Measurements from ENCODE around the gene RTN3.
A peak's percentile ranks its signal among the peaks of the same experiment; 100 is the strongest.

RTN3 gene

GRCh38 chr11:63736864-63737263 lies 55.6 kb downstream of the RTN3 start:
- no peak for DNase-seq (ENCODE audit: low read depth in 2 of 3, low spot score in 2 of 3)

DNA sequence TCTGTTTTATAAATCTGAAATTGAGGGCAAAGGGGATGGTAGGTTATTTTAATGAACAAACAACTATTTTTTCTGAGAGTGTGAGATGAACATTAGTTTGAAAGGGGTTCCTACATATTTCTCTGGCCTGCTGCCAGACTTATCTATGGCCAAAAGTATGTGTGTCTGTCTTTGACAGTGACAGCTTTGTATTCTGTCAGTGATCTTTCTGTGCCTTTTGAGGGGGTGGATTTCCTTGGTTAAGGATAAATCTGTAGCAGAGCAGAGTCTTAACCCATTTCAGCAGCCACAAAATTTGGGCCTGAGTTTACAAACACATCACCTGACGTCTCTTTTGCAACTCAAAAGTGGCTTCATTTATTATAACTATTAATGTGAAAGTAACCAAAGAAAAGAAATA lies 56.4 kb downstream of the RTN3 start:
- no peak for DNase-seq (ENCODE audit: low read depth in 2 of 3, low spot score in 2 of 3)

DNA sequence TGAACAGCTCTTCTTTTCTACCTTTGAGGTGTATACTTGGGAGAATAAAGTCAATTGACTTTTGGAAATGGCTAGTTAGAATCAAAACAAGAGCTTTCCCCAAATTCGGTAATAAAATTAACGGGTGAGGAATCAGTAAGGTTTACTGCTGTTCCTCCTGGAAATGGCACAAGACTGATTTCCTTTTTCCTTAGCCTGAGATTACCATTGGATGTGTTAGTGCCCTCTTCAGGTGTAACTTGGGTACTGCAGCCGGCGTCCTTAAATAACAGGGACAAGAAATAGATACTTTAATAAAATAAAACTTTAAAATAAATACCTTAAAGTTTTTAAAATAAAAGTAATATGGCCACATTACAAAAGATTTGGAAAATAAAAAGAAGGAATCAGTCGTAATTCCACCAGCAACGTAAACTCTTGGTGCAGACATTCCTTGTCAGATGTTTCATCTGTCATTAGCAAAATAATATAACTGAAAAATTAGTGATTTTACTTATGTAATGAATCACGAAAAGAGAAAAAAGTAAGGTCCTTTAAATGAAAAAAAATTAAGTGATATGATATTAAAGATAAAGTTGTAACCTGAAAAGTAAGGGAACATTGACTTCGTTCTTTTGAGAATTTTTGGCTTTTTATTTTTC lies 57.5 kb downstream of the RTN3 start:
- peak in 2 of 3 experiments; percentile 23 to 45 for DNase-seq (ENCODE audit: low read depth in 2 of 3, low spot score in 2 of 3)

DNA sequence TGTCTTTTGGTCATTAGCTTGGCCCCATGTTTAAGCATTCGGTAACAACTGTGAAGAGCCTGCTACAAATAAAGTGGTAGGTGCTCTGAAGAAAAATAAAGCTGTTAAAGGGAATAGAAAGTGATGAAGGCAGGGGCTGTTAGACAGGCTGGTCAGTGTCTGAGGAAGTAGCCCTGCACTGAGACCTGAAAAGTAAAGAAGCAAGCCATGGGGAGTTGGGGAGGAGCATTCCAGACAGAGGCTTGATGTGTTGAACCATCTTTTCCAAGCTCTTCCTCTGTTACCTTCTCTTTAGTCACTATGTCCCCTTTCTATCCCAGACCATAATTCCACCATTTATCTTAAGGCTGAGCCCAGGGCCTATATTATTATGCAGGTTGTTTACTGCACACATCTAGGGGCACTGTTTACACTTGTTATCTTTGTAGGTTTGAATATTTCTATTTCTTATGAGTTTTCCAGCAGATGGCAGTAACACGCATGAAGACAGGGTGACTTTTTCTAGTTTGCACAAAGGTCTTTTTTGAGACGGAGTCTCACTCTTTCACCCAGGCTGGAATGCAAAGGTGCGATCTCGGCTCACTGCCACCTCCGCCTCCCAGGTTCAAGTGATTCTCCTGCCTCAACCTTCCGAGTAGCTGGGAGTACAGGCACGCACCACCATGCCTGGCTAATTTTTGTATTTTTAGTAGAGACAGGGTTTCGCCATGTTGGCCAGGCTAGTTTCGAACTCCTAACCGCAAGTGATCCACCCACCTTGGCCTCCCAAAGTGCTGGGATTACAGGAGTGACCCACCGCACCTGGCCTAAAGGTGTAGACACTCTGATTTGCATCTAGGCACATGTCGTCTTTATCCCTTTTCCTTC lies 64.2 kb downstream of the RTN3 start:
- DNase-seq (ENCODE audit: low read depth in 2 of 3, low spot score in 2 of 3): no peak

GRCh38 chr11:63747011-63747410 lies 65.7 kb downstream of the RTN3 start:
- DNase-seq (ENCODE audit: low read depth in 2 of 3, low spot score in 2 of 3): no peak

DNA sequence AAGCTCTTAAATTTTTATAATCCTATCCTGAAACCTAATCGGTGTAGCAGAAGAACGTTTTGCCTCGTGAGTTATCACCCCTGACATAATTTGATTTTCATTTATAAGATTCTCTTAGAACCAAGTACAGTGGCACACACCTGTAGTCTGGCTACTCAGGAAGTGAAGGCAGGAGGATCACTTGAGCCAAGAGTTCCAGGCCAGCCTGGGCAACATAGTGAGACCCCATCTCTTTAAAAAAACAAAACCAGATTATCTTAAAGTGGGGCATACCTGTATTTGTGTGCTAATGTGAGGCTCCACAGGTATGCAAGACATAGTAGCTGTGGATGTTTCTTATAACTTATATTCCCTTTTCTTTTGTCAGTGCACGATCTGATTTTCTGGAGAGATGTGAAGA lies 68.3 kb downstream of the RTN3 start:
- no peak for DNase-seq (ENCODE audit: low read depth in 2 of 3, low spot score in 2 of 3)

GRCh38 chr11:63756919-63757761 lies 75.8 kb downstream of the RTN3 start:
- DNase-seq (ENCODE audit: low read depth in 2 of 3, low spot score in 2 of 3): no peak

- DNase-seq (ENCODE audit: low read depth in 2 of 3, low spot score in 2 of 3): no peak
Measured at GRCh38 chr11:63760487-63761079, 79.3 kb downstream of the RTN3 start.

- DNase-seq (ENCODE audit: low read depth in 2 of 3, low spot score in 2 of 3): no peak
Measured at GRCh38 chr11:63761188-63761587, 79.9 kb downstream of the RTN3 start.

GRCh38 chr11:63761931-63762653 lies 80.8 kb downstream of the RTN3 start:
- no peak for DNase-seq (ENCODE audit: low read depth in 2 of 3, low spot score in 2 of 3)

- no peak for DNase-seq (ENCODE audit: low read depth in 2 of 3, low spot score in 2 of 3)
Measured at GRCh38 chr11:63762654-63763495, 81.6 kb downstream of the RTN3 start.

- DNase-seq (ENCODE audit: low read depth in 2 of 3, low spot score in 2 of 3): no peak
Measured at GRCh38 chr11:63763496-63764339, 82.4 kb downstream of the RTN3 start.

DNA sequence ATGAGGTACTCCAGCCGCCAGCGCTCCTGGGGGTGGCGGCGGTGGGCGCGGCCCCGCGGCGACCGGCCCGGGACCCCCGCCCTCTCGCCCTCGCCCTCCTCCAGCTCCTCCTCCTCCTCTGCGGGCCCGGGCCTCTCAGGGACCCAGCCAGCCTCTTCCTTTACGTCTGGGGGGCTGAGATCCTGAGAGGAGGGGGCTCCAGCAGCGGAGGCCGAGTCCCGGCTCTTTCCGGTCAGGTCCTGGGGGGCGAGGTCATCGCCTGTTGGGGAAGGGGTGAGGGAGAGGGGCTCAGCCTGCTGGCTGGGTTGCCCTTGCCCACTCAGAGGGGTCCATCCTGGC lies 83.0 kb downstream of the RTN3 start:
- DNase-seq (ENCODE audit: low read depth in 2 of 3, low spot score in 2 of 3): no peak

DNA sequence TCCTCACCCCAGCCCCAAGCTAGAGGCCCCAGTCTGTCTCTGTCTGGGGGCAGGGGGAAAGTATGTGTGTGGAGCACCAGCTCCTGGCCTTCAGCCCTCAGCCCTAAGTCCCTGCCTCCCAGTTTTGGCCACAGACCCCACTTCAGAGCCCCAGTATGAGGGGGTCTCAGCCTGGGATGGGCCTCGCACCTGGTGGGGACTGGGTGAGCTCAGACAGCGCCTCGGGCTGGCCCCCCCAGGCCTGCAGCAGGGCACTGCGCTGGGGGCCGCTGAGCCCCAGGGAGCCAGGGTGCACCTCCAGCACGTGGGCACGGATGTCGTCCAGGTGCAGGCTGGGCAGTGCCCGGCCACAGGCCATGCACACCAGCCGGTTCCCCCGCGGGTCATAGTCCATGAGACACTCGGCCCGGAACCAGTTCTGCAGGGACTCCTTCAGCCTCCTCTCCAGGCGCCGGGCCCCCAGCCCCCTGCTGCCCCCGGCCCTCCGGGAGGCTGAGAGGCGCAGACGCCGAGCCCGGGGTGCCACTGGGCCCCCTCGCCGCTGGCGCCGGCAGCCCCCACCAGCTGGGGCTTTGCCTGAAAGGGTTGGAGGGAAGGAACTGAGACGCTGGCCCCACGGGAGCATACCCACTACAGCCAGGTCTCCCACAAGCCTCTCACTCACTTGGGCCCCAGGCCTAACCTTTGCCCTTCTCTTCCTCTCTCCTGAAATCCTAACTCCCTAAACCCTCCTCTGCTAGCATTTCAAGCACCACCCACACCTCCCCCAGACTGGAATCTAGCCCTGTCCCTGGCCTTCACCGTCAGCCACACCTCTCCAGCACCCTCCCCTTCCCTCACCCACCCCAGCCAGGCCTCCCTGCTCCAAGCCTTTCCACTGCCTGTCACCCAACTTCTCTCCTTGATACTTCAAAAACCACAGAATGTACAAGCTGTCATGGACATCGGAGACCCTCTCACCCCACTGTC lies 83.7 kb downstream of the RTN3 start:
- no peak for DNase-seq (ENCODE audit: low read depth in 2 of 3, low spot score in 2 of 3)

- DNase-seq (ENCODE audit: low read depth in 2 of 3, low spot score in 2 of 3): no peak
Measured at GRCh38 chr11:63765688-63766241, 84.5 kb downstream of the RTN3 start.

- no peak for DNase-seq (ENCODE audit: low read depth in 2 of 3, low spot score in 2 of 3)
Measured at GRCh38 chr11:63766531-63767235, 85.4 kb downstream of the RTN3 start.

GRCh38 chr11:63767267-63767564 lies 85.9 kb downstream of the RTN3 start:
- DNase-seq (ENCODE audit: low read depth in 2 of 3, low spot score in 2 of 3): no peak

All from activated CD8-positive, alpha-beta memory T cell treated with anti-CD3 and anti-CD28 coated beads for 48 hours (primary cell).